ENCODE measurements around the gene ITCH.

ITCH gene

DNA sequence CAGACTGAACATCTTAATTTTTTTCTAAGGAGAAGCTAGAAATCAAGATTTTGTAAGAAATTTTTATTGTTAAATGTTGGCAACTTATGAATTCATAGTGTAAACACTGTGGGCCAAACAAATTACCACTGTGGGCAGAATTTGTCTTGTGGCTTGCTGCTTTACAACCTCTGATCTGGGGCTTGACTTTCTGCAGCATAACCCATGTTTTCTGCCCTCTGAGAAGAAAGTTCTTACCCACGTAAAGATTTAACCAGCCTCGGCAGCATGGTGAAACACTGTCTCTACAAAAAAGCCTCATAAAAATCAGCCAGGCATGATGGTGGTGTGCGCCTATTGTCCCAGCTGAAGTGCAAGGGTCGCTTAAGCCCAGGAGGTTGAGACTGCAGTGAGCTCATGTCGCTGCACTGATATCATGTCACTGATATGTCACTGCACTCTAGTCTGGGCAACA is 12.9 kb downstream of the ITCH start (continued):
- TF ChIP-seq, protein P1, sequence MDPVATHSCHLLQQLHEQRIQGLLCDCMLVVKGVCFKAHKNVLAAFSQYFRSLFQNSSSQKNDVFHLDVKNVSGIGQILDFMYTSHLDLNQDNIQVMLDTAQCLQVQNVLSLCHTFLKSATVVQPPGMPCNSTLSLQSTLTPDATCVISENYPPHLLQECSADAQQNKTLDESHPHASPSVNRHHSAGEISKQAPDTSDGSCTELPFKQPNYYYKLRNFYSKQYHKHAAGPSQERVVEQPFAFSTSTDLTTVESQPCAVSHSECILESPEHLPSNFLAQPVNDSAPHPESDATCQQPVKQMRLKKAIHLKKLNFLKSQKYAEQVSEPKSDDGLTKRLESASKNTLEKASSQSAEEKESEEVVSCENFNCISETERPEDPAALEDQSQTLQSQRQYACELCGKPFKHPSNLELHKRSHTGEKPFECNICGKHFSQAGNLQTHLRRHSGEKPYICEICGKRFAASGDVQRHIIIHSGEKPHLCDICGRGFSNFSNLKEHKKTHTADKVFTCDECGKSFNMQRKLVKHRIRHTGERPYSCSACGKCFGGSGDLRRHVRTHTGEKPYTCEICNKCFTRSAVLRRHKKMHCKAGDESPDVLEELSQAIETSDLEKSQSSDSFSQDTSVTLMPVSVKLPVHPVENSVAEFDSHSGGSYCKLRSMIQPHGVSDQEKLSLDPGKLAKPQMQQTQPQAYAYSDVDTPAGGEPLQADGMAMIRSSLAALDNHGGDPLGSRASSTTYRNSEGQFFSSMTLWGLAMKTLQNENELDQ (tag by site-specific recombination; IDR thresholded peaks at IDR 0.05; ENCODE audit: low read depth): no peak
- no peak for TF ChIP-seq KLF10 (tag by site-specific recombination; IDR thresholded peaks at IDR 0.05)
- no peak for TF ChIP-seq ZNF19 (tag by site-specific recombination; IDR thresholded peaks at IDR 0.05; ENCODE audit: low read depth)
- no peak for TF ChIP-seq YY1 (tag by site-specific recombination; IDR thresholded peaks at IDR 0.05)
- no peak for TF ChIP-seq ZNF266 (tag by site-specific recombination; IDR thresholded peaks at IDR 0.05; ENCODE audit: low read depth)
- TF ChIP-seq, protein P2, sequence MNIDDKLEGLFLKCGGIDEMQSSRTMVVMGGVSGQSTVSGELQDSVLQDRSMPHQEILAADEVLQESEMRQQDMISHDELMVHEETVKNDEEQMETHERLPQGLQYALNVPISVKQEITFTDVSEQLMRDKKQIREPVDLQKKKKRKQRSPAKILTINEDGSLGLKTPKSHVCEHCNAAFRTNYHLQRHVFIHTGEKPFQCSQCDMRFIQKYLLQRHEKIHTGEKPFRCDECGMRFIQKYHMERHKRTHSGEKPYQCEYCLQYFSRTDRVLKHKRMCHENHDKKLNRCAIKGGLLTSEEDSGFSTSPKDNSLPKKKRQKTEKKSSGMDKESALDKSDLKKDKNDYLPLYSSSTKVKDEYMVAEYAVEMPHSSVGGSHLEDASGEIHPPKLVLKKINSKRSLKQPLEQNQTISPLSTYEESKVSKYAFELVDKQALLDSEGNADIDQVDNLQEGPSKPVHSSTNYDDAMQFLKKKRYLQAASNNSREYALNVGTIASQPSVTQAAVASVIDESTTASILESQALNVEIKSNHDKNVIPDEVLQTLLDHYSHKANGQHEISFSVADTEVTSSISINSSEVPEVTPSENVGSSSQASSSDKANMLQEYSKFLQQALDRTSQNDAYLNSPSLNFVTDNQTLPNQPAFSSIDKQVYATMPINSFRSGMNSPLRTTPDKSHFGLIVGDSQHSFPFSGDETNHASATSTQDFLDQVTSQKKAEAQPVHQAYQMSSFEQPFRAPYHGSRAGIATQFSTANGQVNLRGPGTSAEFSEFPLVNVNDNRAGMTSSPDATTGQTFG (tag by site-specific recombination; IDR thresholded peaks at IDR 0.05; ENCODE audit: borderline replicate concordance): no peak
- TF ChIP-seq, protein P3, sequence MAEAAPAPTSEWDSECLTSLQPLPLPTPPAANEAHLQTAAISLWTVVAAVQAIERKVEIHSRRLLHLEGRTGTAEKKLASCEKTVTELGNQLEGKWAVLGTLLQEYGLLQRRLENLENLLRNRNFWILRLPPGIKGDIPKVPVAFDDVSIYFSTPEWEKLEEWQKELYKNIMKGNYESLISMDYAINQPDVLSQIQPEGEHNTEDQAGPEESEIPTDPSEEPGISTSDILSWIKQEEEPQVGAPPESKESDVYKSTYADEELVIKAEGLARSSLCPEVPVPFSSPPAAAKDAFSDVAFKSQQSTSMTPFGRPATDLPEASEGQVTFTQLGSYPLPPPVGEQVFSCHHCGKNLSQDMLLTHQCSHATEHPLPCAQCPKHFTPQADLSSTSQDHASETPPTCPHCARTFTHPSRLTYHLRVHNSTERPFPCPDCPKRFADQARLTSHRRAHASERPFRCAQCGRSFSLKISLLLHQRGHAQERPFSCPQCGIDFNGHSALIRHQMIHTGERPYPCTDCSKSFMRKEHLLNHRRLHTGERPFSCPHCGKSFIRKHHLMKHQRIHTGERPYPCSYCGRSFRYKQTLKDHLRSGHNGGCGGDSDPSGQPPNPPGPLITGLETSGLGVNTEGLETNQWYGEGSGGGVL (tag by site-specific recombination; IDR thresholded peaks at IDR 0.05): no peak
- TF ChIP-seq, protein P4, sequence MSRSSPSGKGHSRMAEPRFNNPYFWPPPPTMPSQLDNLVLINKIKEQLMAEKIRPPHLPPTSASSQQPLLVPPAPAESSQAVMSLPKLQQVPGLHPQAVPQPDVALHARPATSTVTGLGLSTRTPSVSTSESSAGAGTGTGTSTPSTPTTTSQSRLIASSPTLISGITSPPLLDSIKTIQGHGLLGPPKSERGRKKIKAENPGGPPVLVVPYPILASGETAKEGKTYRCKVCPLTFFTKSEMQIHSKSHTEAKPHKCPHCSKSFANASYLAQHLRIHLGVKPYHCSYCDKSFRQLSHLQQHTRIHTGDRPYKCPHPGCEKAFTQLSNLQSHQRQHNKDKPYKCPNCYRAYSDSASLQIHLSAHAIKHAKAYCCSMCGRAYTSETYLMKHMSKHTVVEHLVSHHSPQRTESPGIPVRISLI (tag by site-specific recombination; IDR thresholded peaks at IDR 0.05): no peak
- TF ChIP-seq HOXA7 (CRISPR knock-in tag; IDR thresholded peaks at IDR 0.05; ENCODE audit: borderline replicate concordance): no peak
- TF ChIP-seq, protein P5, sequence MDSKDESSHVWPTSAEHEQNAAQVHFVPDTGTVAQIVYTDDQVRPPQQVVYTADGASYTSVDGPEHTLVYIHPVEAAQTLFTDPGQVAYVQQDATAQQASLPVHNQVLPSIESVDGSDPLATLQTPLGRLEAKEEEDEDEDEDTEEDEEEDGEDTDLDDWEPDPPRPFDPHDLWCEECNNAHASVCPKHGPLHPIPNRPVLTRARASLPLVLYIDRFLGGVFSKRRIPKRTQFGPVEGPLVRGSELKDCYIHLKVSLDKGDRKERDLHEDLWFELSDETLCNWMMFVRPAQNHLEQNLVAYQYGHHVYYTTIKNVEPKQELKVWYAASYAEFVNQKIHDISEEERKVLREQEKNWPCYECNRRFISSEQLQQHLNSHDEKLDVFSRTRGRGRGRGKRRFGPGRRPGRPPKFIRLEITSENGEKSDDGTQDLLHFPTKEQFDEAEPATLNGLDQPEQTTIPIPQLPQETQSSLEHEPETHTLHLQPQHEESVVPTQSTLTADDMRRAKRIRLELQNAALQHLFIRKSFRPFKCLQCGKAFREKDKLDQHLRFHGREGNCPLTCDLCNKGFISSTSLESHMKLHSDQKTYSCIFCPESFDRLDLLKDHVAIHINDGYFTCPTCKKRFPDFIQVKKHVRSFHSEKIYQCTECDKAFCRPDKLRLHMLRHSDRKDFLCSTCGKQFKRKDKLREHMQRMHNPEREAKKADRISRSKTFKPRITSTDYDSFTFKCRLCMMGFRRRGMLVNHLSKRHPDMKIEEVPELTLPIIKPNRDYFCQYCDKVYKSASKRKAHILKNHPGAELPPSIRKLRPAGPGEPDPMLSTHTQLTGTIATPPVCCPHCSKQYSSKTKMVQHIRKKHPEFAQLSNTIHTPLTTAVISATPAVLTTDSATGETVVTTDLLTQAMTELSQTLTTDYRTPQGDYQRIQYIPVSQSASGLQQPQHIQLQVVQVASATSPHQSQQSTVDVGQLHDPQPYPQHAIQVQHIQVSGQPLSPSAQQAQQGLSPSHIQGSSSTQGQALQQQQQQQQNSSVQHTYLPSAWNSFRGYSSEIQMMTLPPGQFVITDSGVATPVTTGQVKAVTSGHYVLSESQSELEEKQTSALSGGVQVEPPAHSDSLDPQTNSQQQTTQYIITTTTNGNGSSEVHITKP (tag by site-specific recombination; IDR thresholded peaks at IDR 0.05): no peak
- TF ChIP-seq GFI1B (tag by site-specific recombination; IDR thresholded peaks at IDR 0.05): no peak
- TF ChIP-seq HOXD13 (CRISPR knock-in tag; IDR thresholded peaks at IDR 0.05; ENCODE audit: borderline replicate concordance): 0 out of 2 replicates have a peak, but pooled peaks have one; percentile 48
- no peak for TF ChIP-seq ZNF335 (tag by site-specific recombination; conservative IDR thresholded peaks at IDR 0.05)
- no peak for TF ChIP-seq ZBTB8A (tag by site-specific recombination; IDR thresholded peaks at IDR 0.05)
- TF ChIP-seq ZNF677 (tag by site-specific recombination; IDR thresholded peaks at IDR 0.05): no peak
- no peak for TF ChIP-seq ZNF433 (tag by site-specific recombination; IDR thresholded peaks at IDR 0.05; ENCODE audit: low read depth)
- TF ChIP-seq, protein P6, sequence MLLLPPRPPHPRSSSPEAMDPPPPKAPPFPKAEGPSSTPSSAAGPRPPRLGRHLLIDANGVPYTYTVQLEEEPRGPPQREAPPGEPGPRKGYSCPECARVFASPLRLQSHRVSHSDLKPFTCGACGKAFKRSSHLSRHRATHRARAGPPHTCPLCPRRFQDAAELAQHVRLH (tag by site-specific recombination; IDR thresholded peaks at IDR 0.05): no peak
- no peak for TF ChIP-seq MEIS1 (CRISPR knock-in tag; IDR thresholded peaks at IDR 0.05; ENCODE audit: borderline replicate concordance)
- TF ChIP-seq, protein P7, sequence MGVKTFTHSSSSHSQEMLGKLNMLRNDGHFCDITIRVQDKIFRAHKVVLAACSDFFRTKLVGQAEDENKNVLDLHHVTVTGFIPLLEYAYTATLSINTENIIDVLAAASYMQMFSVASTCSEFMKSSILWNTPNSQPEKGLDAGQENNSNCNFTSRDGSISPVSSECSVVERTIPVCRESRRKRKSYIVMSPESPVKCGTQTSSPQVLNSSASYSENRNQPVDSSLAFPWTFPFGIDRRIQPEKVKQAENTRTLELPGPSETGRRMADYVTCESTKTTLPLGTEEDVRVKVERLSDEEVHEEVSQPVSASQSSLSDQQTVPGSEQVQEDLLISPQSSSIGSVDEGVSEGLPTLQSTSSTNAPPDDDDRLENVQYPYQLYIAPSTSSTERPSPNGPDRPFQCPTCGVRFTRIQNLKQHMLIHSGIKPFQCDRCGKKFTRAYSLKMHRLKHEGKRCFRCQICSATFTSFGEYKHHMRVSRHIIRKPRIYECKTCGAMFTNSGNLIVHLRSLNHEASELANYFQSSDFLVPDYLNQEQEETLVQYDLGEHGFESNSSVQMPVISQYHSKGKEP (tag by site-specific recombination; IDR thresholded peaks at IDR 0.05): peak; percentile 87
- no peak for TF ChIP-seq ZNF621 (tag by site-specific recombination; IDR thresholded peaks at IDR 0.05)
- no peak for TF ChIP-seq ZNF521 (tag by site-specific recombination; IDR thresholded peaks at IDR 0.05)
- no peak for TF ChIP-seq SP2 (tag by site-specific recombination; IDR thresholded peaks at IDR 0.05)
- peak; percentile 67 for TF ChIP-seq ZBTB17 (tag by site-specific recombination; IDR thresholded peaks at IDR 0.05)
- TF ChIP-seq GLIS2 (tag by site-specific recombination; IDR thresholded peaks at IDR 0.05): peak; percentile 18; the same call in 1 of the 2 replicates
- TF ChIP-seq, protein P8, sequence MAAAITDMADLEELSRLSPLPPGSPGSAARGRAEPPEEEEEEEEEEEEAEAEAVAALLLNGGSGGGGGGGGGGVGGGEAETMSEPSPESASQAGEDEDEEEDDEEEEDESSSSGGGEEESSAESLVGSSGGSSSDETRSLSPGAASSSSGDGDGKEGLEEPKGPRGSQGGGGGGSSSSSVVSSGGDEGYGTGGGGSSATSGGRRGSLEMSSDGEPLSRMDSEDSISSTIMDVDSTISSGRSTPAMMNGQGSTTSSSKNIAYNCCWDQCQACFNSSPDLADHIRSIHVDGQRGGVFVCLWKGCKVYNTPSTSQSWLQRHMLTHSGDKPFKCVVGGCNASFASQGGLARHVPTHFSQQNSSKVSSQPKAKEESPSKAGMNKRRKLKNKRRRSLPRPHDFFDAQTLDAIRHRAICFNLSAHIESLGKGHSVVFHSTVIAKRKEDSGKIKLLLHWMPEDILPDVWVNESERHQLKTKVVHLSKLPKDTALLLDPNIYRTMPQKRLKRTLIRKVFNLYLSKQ (tag by site-specific recombination; IDR thresholded peaks at IDR 0.05; ENCODE audit: borderline replicate concordance): no peak
